Esophagus (tissue), 2 donors: Measurements from ENCODE around the gene IGLL5. TPM values are rescaled to one million over a fixed set of nuclear protein-coding genes. Genes with fewer than 3 reads are reported as not detected.

Experiments
- H3K27ac ChIP-seq, 2 donors: one replicate each; pipeline ENCODE4 v1.5.1; 2013; ENCODE audit warnings: low read depth in 2 of 2, mild to moderate bottlenecking in 2 of 2, inconsistent platforms in 1 of 2, low read length in 1 of 2, moderate library complexity in 1 of 2
- H3K27me3 ChIP-seq, 2 donors: one replicate each; pipeline ENCODE4 v1.6.1; 2013; ENCODE audit warnings: low read length in 2 of 2, control low read depth in 1 of 2, mild to moderate bottlenecking in 1 of 2; ENCODE audit not compliant: insufficient read depth in 2 of 2, control insufficient read depth in 1 of 2
- H3K36me3 ChIP-seq, 2 donors: one replicate each; pipeline ENCODE4 v1.6.1; 2013; ENCODE audit warnings: low read length in 1 of 2; ENCODE audit not compliant: control insufficient read depth in 2 of 2, insufficient read depth in 2 of 2
- H3K4me1 ChIP-seq, 2 donors: one replicate each; pipeline ENCODE4 v1.6.1; 2013; ENCODE audit warnings: low read length in 1 of 2; ENCODE audit not compliant: control insufficient read depth in 2 of 2, insufficient read depth in 2 of 2
- H3K4me3 ChIP-seq, 2 donors: one replicate each; pipeline ENCODE4 v1.5.1; 2013; ENCODE audit warnings: low read length in 2 of 2, mild to moderate bottlenecking in 2 of 2, low read depth in 1 of 2, moderate library complexity in 1 of 2
- H3K9me3 ChIP-seq, 2 donors: one replicate each; pipeline ENCODE4 v1.6.1; 2013; ENCODE audit warnings: mild to moderate bottlenecking in 2 of 2, low read depth in 1 of 2, low read length in 1 of 2, moderate library complexity in 1 of 2; ENCODE audit not compliant: control insufficient read depth in 2 of 2, insufficient read depth in 1 of 2
- WGBS, 2 donors: extraction: QIAGEN DNeasy Blood & Tissue Kit; methylation state at CpG; one replicate each; pipeline ENCODE4 v1.1.7; 2013; 5-methylcytosine and 5-hydroxymethylcytosine counted together
- polyA plus RNA-seq, 2 donors: library from polyadenylated mRNA; stranded (reverse); fragments of 200-250 nt; gene quantifications; one replicate each; pipeline ENCODE4 v1.2.3, GENCODE V29; 2013
- donor health status: healthy with polysubstance abuse.
- donor health status: Bipolar disorder and iron deficiency.

Gene IGLL5
- polyA plus RNA-seq, 2 donors, result 0.47 to 1.3 TPM

DNA sequence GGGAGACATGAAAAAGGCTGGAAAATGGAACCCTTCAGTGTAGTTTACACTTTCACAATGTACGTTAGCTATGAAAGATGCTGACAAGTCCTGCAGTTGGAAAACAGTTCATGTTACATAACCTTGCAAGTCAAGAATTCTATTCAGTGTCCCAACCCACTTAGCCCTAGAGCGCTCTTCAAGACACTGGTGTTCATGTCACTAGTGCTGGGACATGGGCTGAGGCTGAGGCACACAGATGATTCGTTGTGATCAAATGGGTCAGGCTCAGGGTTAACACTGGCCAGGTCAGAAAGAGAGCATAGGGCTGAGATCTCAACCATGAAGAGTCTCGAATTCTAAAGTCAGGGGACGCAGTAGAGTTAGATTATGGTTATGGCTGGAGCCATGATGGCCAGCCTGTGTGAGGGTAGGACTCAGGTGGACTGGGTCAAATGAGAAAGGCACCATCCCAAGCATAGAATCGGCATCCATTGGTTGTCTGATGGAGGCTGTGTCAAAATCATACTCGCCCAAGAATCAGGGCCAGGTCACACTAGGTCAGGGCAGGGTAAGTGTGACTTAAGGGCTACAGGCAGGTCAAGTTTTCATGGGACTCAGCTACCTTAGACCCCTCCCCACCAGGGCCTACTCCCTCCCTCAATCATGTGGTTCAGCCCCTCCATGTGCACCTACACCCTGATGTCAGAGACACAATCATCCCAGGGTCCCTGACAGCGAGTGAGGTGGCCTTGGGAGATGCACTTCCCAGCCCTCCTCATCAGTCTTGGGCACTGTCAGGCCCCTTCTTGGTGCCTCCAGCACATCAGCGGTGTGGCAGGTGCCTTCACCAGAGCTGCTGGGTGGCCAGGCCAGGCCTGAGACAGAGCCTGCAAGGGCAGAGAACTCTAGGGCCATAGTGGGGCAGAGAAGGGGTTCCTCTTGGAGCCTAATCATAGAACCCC lies 20.2 kb downstream of the IGLL5 start:
- H3K36me3 ChIP-seq, result no peaks in the 10 kb centered on the region
- H3K4me3 ChIP-seq, result no peak overlapping the region
- no peaks in the 10 kb centered on the region for H3K27me3 ChIP-seq
- no peaks in the 10 kb centered on the region for H3K4me1 ChIP-seq
- 82 to 87% methylated on average over 9 of the region's 9 CpGs for WGBS, 2 donors
- H3K27ac ChIP-seq, result no peak overlapping the region
- H3K9me3 ChIP-seq, result no peaks in the 10 kb centered on the region

DNA sequence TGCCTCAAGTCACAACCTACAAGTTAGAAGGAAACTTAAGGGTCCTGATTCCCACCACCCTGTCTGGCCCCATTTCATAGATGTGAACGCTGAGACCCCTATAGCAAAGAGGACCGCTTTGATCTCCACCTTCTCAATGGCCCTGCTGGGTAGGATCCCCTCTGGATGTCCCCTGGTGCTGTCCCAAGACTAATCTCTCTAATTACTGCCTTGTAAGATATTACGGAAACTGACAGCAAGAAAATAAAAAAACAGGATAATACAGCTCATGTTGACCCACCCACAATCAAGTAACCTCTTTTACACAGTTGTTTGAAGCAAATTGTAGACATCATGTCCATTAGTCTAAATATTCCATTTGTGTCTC lies 20.9 kb downstream of the IGLL5 start:
- H3K36me3 ChIP-seq, result no peaks in the 10 kb centered on the region
- no peak overlapping the region for H3K4me3 ChIP-seq
- H3K27me3 ChIP-seq, result no peaks in the 10 kb centered on the region
- H3K27ac ChIP-seq, result no peak overlapping the region
- 79 to 87% methylated on average over 3 of the region's 3 CpGs for WGBS, 2 donors
- no peaks in the 10 kb centered on the region for H3K9me3 ChIP-seq
- no peaks in the 10 kb centered on the region for H3K4me1 ChIP-seq

DNA sequence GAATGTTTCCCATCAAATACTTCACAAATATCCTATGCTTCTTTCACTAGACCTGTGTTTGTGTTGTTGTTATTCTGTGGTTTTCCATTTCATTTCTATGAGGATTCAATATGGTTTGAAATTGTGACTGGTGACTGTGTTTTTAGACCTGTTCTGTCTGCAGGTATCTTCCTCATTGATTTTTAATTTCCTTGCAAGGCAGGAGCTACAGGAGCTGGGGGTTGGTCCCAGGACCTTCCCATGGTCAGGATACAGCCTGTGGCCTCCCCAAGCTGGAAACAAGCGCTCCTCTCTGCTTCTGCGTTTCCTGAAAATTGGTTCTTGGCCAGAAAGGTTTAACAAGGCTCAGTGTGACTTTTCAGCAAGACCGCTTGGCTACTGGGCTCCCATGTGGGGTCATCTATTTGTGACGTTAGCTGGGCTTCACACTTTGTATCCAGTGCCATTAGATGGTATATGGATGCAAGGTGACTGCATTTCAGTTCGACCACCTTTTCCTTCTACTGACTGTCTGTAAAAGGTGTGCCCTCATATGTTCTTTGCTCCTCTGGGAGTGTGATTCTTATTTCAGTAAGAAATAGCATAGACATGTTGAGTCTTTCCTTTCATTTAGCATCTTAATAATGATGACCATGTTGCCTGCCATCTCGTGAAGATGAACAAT lies 21.5 kb downstream of the IGLL5 start:
- no peaks in the 10 kb centered on the region for H3K27me3 ChIP-seq
- H3K9me3 ChIP-seq, result no peaks in the 10 kb centered on the region
- H3K36me3 ChIP-seq, result no peaks in the 10 kb centered on the region
- H3K4me3 ChIP-seq, result no peak overlapping the region
- WGBS, 2 donors, result 80 to 84% methylated on average over 6 of the region's 6 CpGs
- H3K4me1 ChIP-seq, result no peaks in the 10 kb centered on the region
- no peak overlapping the region for H3K27ac ChIP-seq

DNA sequence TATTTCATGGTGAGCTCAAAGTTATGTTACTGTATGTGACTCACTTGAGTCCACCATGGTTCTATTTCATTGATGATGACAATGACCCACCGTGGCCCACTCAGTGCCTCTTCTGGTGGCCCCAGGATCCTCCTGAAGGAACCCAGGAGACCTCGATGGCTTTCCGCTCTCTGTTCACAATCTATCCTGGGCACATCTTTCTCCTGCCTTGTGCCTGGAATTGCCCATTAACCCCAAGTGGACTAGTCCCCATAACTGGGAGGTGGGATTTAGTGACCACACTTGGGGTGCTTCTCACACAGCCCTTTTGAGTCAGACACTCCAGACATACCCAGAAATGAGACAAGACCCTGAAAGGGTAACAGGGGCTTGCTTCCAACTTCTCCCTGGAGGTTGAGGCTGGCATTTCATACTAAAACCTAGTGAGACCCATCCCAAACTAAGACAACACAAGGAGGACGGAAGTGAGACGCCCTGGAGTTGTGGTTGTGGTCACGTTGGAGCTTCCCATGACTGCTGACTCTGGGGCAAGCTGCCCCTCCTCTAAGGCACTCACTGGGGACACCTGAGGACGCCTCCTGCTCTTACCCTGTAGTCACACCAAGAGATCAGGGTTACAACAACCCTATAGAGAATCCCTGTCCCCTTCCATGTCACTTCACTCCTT lies 22.1 kb downstream of the IGLL5 start:
- Histone ChIP-seq H3K27me3 (no peaks in the 10 kb centered on the region), H3K27ac (no peak overlapping the region), H3K4me1 (no peaks in the 10 kb centered on the region), H3K9me3 (no peaks in the 10 kb centered on the region), H3K4me3 (no peak overlapping the region), H3K36me3 (no peaks in the 10 kb centered on the region)
- WGBS, 2 donors, result 74 to 76% methylated on average over 7 of the region's 7 CpGs

DNA sequence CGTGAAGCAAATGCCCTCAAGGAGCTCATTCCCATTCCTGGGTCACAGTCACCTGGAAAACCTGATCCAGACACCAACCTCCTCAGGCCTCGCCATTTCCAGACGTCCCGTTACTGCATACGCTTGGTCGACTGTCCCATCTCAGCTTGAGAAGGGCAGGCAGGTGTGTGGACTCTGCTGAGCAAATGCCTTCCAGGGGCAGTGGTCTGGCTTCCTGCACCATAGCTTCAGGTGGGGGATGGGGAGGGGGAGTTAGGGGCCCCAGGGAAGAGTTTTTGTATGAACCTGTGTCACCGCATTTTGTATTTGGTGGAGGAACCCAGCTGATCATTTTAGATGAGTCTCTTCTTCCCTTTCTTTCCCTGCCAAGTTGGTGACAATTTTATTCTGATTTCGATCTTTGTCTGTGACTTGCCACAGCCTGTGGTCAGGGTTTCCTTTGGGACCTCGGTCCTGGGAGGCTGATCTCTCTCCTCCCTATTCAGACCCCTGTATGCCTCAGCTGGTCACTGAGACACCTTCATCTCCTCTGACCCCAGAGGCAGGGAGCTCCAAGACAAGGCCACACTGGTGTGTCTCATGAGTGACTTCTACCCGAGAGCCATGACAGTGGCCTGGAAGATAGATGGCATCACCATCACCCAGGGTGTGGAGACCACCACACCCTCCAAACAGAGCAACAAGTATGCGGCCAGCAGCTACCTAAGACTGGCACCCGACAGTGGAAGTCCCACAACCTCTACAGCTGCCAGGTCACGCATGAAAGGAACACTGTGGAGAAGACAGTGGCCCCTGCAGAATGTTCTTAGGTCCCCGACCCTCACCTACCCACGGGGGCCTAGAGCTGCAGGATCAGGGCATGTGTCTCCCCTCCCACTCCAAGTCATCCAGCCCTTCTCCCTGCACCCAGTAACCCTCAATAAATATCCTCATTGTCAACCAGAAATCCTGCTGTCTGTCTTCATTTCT lies 22.9 kb downstream of the IGLL5 start:
- Histone ChIP-seq H3K27ac (no peak overlapping the region), H3K9me3 (no peaks in the 10 kb centered on the region), H3K27me3 (no peaks in the 10 kb centered on the region), H3K4me1 (no peaks in the 10 kb centered on the region), H3K36me3 (no peaks in the 10 kb centered on the region), H3K4me3 (no peak overlapping the region)
- 73 to 75% methylated on average over 15 of the region's 15 CpGs for WGBS, 2 donors

DNA sequence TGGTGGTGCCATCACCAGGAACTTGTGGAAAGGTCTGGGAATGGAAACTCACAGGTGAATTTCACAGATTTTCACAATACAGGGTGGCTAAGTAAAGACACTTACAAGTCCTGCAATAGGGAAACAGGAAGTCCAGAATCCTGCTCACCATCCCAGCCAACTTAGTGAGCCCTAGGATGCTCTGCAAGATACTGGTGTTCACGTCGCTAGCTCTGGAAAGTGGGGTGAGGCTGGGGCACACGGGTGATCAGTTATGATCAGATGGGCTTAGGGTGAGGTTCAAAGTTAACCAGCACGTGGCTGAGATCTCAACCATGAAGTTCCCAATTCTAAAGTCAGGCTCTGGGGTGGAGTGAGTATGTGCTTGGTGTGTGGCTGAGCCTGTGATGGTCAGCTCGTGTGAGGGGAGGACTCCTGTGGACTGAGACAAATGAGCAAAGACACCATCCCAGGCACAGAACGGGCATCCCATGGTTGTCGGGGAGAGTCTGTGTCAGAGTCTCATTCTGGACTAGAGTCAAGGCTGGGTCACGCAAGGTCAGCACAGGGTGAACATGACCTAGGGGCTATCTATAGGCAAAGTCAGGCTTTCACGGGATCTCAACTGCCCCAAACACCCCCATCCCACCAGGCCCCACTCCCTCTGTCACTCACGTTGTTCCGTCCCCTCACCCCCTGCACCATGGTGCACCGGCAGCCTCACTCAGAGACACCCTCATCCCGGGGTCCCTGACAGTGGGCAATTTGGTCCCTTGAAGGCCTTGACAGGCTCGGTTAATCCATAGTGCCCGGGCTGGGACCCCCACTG lies 23.9 kb downstream of the IGLL5 start:
- Histone ChIP-seq H3K4me1 (no peaks in the 10 kb centered on the region), H3K36me3 (no peaks in the 10 kb centered on the region), H3K27ac (no peak overlapping the region), H3K4me3 (no peak overlapping the region), H3K9me3 (no peaks in the 10 kb centered on the region), H3K27me3 (no peaks in the 10 kb centered on the region)
- WGBS, 2 donors, result 81% methylated on average over 15 of the region's 15 CpGs

DNA sequence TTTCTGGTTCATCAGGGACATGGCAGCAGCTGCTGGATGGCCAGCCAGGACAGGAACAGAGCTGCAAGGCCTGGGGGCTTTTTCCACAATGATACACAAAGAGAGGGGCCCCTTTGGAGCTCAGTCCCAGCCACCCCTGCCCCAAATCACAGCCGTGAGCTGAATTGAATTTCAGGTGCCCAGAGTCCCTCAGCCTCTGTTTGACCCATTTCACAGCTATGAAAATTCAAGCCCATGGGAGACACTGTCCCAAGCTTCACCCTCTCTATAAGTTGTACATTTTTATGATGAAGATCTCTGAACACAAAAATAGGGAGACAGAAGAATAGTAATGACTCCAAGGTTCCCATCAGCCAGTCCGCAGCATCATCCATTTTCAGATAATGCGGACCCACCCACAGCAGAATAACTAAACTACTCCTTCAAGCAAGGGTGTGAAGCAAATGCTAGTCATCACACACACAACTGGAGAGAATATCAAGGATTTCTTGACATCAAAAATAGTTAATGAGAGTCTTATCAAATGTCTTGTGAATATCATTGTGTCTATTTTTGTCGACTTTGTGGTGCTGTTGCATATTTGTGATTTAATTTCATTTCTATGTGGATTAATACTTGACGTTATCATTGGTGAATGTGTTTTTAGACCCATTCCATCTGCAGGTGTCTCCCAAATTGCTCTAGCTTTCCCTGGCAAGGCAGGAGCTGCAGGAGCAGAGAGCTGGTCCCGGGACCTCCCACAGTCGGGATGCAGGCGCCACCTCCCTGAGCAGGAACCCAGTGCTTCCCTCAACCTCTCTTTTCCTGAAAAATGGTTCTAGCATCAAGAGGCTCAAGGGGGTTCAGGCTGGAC lies 24.7 kb downstream of the IGLL5 start:
- Histone ChIP-seq H3K4me1 (no peaks in the 10 kb centered on the region), H3K27me3 (no peaks in the 10 kb centered on the region), H3K9me3 (no peaks in the 10 kb centered on the region), H3K4me3 (no peak overlapping the region), H3K36me3 (no peaks in the 10 kb centered on the region), H3K27ac (no peak overlapping the region)
- 78 to 80% methylated on average over 8 of the region's 8 CpGs for WGBS, 2 donors

DNA sequence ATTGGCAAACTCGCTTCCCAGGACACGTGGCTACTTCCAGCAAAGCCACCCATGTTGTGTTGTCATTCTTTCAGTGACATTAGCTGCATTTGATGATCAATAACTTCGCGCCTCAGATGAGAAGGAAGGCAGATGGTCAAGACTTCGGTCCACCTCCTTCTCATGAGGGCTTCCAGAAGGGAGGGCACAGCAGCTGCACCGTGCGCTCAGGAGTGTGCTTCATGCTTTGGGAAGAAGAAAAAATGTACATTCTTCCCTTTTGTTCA lies 25.3 kb downstream of the IGLL5 start:
- H3K36me3 ChIP-seq, result no peaks in the 10 kb centered on the region
- H3K27me3 ChIP-seq, result no peaks in the 10 kb centered on the region
- 84 to 88% methylated on average over 7 of the region's 7 CpGs for WGBS, 2 donors
- H3K4me1 ChIP-seq, result no peaks in the 10 kb centered on the region
- H3K9me3 ChIP-seq, result no peaks in the 10 kb centered on the region
- H3K27ac ChIP-seq, result no peak overlapping the region
- no peak overlapping the region for H3K4me3 ChIP-seq
